Measurements from ENCODE around the gene MAP2K4. TPM values are rescaled to one million over a fixed set of nuclear protein-coding genes. Genes with fewer than 3 reads are reported as not detected.
A peak's percentile ranks its signal among the peaks of the same experiment; 100 is the strongest.

MAP2K4 gene
- total RNA-seq, 1 donor: 39.3 TPM

GRCh38 chr17:12081720-12082119 is 61.0 kb downstream of the MAP2K4 start:
- no peak overlapping the region for H3K4me3 ChIP-seq (ENCODE audit: low read depth, low read length)
- no peak for DNase-seq (ENCODE audit: low read depth)
- TF ChIP-seq, protein P1, sequence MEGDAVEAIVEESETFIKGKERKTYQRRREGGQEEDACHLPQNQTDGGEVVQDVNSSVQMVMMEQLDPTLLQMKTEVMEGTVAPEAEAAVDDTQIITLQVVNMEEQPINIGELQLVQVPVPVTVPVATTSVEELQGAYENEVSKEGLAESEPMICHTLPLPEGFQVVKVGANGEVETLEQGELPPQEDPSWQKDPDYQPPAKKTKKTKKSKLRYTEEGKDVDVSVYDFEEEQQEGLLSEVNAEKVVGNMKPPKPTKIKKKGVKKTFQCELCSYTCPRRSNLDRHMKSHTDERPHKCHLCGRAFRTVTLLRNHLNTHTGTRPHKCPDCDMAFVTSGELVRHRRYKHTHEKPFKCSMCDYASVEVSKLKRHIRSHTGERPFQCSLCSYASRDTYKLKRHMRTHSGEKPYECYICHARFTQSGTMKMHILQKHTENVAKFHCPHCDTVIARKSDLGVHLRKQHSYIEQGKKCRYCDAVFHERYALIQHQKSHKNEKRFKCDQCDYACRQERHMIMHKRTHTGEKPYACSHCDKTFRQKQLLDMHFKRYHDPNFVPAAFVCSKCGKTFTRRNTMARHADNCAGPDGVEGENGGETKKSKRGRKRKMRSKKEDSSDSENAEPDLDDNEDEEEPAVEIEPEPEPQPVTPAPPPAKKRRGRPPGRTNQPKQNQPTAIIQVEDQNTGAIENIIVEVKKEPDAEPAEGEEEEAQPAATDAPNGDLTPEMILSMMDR (IDR thresholded peaks at IDR 0.05; ENCODE audit: insufficient read depth, low read depth, low read length): no peak

GRCh38 chr17:12085076-12085949 is 64.6 kb downstream of the MAP2K4 start:
- TF ChIP-seq, protein P1 (IDR thresholded peaks at IDR 0.05; ENCODE audit: insufficient read depth, low read depth, low read length): no peak
- no peak for DNase-seq (ENCODE audit: low read depth)
- no peak overlapping the region for H3K4me3 ChIP-seq (ENCODE audit: low read depth, low read length)

DNA sequence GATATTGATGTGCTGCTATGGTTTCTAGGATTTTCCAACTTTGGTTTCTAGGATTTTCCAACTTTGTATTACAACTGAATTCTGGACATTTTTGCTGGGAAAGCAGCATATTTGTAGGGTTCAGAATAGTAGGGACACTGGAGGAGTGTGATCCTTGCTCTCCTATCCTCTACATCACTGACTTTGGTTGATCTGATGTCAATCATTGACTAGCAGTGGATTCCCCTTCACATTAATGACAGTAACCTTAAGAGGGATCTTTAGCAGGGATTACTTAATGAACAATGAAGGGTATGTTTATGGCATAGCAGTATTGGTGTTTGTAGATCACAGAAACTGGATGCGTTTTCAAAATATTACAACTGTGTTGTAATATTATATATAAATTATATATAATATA is 67.4 kb downstream of the MAP2K4 start:
- DNase-seq (ENCODE audit: low read depth): no peak
- TF ChIP-seq, protein P1 (IDR thresholded peaks at IDR 0.05; ENCODE audit: insufficient read depth, low read depth, low read length): no peak
- no peak overlapping the region for H3K4me3 ChIP-seq (ENCODE audit: low read depth, low read length)

- DNase-seq (ENCODE audit: low read depth): peak; percentile 27
- H3K4me3 ChIP-seq (ENCODE audit: low read depth, low read length): no peak overlapping the region
- TF ChIP-seq, protein P1 (IDR thresholded peaks at IDR 0.05; ENCODE audit: insufficient read depth, low read depth, low read length): no peak
Measured at GRCh38 chr17:12089809-12090384, 69.2 kb downstream of the MAP2K4 start.

GRCh38 chr17:12094336-12094735 is 73.7 kb downstream of the MAP2K4 start:
- DNase-seq (ENCODE audit: low read depth): no peak
- TF ChIP-seq, protein P1 (IDR thresholded peaks at IDR 0.05; ENCODE audit: insufficient read depth, low read depth, low read length): no peak
- no peak overlapping the region for H3K4me3 ChIP-seq (ENCODE audit: low read depth, low read length)

DNA sequence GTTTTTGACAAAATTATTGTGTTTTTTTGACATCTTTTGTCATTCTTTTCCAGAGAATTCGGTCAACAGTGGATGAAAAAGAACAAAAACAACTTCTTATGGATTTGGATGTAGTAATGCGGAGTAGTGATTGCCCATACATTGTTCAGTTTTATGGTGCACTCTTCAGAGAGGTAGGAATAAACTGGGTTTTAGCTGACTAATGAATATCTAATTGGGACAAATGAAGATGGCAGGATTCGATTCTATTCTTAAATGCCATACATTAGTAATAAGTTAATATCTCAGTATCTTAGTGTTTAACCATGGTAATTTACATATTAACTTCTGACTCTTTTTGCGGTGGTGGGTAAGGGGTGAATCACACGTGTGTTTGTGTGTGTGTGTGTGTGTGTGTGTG is 74.8 kb downstream of the MAP2K4 start:
- no peak for DNase-seq (ENCODE audit: low read depth)
- TF ChIP-seq, protein P1 (IDR thresholded peaks at IDR 0.05; ENCODE audit: insufficient read depth, low read depth, low read length): no peak
- no peak overlapping the region for H3K4me3 ChIP-seq (ENCODE audit: low read depth, low read length)
